Measurements from ENCODE around the gene LIF.
A peak's percentile ranks its signal among the peaks of the same experiment; 100 is the strongest.

The LIF gene

GRCh38 chr22:30284172-30284571 is 37.6 kb upstream of the LIF start:
- no peak for DNase-seq (ENCODE audit: low spot score)

- DNase-seq (ENCODE audit: low spot score), result no peak
Observed at GRCh38 chr22:30283342-30283741, 36.8 kb upstream of the LIF start.

DNA sequence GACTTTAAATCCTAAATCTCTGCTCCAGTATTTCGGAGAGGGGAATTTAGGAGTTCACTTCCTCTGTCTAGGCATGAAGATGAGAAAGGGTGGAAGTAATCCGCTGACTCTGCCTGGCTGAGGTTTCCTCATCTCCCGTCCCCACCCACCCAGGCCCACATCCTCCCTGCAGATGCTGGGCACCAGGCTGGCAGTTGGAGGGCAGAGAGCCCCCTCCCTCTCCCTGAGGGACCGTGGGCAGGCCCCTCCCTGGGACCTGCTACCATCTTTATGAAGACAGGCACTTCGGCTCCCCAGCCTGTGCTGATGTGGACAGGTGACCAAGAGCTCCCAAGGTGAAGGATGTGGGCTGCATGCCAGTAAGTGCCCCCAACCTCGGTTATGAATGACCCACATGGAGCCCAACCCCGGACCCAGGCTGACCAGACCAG is 36.1 kb upstream of the LIF start:
- DNase-seq (ENCODE audit: low spot score), result no peak

DNA sequence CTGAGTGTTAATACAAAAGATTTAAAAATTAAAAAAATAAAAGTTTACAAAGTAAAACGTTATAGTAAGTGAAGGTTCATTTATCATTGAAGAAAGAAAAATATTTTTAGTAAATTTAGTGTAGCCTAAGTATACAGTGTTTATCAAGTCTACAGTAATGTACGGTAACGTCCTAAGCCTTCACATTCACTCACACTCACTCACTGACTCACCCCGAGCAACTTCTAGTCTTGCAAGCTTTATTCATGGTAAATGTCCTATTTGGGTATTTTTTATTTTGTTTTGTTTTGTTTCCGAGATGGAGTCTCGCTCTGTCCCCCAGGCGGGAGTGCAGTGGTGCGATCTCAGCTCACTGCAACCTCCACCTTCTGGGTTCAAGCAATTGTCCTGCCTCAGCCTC is 33.9 kb upstream of the LIF start:
- DNase-seq (ENCODE audit: low spot score), result no peak

- DNase-seq (ENCODE audit: low spot score), result no peak
Observed at GRCh38 chr22:30279932-30280331, 33.4 kb upstream of the LIF start.

GRCh38 chr22:30279046-30279788 is 32.7 kb upstream of the LIF start:
- DNase-seq (ENCODE audit: low spot score), result peak; percentile 71

DNA sequence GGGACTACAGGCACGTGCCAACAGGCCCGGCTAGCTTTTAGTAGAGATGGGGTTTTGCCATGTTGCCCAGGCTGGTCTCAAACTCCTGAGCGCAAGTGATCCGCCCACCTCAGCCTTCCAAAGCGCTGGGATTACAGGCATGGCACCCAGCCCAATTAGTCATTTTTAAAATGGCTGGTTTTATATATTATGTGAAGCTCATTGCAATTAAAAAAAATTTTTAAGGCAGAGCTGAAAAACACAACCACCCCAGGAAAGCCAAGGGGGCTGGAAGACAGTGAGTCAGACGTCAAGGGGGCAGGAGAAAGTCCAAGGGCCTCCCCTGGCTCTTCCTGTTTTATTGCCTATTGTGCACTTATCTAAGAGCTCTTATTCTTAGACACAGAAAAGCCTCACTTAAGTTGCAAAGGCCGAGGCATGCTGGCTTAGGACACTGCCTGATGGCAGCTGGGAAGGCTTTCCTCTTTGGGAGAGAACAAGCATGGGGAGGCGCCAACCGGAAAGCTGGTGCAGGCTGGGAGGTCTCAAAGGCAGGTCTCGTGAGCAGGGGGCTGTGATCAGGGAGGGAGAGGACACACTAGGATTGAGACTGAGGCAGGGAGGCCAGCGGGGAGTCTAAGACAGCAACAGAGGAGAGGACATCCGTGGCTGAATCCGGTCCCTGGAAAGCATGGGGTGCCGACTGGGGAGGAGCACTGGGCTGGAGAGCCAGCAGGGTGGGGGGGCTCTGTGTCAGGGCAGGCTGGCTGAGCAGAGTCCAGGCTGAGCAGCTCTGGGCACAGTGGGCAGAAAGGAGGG is 31.2 kb upstream of the LIF start:
- peak; percentile 62 for DNase-seq (ENCODE audit: low spot score)

DNA sequence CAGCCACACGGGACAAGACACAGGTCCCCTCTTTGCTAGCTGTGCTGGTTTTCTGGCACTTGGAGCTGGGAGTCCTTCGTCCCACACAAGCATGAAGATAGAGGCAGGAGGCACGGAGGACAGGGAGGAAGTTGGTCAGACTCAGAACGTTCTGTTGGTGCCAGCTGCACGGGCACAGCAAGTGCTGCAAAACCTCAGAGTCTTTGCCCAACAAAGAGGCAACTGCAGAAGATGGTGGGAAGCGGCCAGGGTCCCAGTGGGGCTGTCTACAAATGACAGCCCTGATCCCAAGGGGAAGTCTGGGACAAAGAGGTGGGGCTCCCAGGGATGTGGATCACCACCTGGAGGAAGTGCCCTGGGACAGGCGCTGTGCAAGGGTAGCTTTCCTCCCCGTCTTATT is 29.5 kb upstream of the LIF start:
- no peak for DNase-seq (ENCODE audit: low spot score)

- DNase-seq (ENCODE audit: low spot score), result no peak
Observed at GRCh38 chr22:30275625-30276024, 29.1 kb upstream of the LIF start.

- no peak for DNase-seq (ENCODE audit: low spot score)
Observed at GRCh38 chr22:30274437-30274812, 27.9 kb upstream of the LIF start.

DNA sequence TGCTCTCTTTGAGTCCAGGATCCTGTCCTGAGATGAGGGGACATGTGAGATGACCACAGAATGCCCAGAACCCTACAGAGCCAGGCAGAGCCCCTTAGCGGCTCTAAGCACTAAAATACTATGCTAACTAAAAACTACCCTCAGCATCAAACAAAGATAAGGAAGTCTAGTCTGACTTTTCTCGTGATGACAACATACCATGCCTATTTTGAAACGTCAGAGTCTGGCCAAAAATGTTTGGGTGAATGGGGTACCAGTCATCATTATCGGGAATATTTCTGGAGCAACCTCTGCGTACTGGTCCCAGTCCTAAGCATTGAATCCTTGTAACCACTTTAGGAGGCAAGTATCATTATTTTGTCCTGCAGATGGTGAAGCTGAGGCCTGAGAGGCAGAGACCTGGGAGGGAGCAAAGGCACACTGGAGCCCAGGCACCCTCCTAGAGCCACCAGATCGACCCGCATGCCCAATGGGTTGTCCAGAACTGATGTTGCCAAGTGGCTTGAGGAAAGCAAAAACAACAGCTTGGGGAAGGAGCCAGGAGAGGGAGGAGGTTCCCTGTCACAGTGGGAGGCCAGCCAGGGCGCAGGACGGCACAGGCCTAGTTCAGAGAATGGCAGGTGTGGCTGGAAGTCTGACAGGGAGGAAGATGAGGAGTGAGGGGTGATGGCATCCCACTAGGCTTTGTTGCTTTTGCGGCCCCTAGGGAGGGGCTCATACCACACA is 27.3 kb upstream of the LIF start:
- no peak for DNase-seq (ENCODE audit: low spot score)

DNA sequence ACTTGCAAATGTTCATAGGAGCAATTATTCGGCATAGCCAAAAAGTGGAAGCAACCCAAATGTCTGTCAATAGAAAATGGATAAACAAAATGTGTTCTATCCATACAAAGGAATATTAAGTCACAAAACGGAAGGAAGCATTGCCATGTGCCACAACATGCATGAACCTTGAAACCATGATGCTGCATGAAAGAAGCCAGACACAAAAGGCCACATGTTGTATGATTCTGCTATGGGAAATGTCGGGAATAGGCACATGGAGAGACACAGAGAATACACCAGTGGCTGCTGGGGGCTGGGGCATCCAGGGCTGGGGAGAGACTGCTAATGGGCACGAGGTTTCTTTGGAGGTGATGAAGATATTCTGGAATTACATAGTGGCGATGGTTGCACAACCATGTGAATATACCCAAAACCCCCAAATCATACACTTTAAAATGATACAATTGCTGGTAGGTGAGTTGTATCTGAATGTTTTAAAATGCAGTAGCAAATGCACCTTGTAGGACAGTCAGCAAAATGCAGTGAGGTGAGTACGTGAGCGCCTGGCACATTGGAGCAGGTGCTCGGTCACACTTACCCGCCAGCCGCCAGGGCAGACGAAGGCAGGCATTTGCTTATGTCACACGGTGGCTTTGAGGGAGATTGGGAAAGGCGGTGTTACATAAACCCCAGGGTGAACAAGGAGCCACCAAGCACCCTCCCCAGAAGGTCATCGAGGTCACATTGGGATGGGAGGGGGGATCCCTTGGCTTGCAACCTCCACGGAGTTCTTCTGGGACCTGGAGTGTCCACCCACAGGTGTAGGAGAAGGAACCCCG is 26.4 kb upstream of the LIF start:
- no peak for DNase-seq (ENCODE audit: low spot score)

- DNase-seq (ENCODE audit: low spot score), result no peak
Observed at GRCh38 chr22:30270832-30271231, 24.3 kb upstream of the LIF start.

- DNase-seq (ENCODE audit: low spot score), result no peak
Observed at GRCh38 chr22:30268331-30268730, 21.8 kb upstream of the LIF start.

DNA sequence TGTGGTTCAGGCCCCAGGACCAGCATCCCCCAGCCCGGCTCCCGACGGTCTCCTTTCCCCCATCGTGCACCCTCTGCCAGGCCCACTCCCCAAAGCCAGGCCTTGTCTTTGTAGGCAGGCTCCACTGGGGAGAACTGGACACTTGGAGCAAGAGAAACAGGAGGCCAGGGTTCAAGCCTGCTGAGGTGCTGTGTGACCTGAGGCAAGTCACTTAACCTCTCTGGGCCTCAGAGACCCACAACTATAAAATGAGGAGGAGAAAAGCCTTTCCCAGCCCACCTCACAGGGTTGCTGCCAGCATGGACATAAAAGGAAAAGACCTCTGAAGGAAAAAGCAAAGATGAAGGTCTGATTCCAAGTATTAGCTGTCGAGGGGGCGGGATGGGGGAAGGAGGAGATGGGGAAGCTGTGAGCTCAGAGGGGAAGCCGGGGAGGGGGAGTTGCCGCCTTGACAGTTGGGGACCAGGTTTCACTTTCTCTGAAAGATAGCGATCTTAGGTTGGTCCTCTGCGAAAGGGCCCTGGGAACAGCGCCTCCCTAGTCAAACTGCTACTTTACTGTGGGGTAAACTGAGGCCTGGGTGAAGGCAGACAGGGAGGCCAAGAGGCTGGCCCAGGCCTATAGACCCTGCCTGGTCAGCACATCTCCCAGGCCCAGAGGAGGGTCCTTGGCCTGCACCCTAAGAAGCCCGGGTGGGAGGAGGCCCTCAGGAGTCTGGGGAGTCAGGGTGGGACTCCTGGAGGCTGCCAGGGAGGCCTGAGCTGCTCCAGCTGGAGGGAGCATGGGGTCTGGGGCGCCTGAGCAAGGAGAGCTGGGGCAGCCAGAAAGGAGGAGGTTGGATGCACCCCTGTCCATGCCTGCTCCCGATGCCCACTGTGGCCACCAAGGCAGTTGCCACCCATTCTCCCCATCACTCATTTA is 21.1 kb upstream of the LIF start:
- no peak for DNase-seq (ENCODE audit: low spot score)

- DNase-seq (ENCODE audit: low spot score), result no peak
Observed at GRCh38 chr22:30266445-30267381, 20.2 kb upstream of the LIF start, which contains the start of gene OSM. Gene OSM (minus strand): TSS chr22:30266851. CDS start chr22:30266799, 52 bp downstream.

DNA sequence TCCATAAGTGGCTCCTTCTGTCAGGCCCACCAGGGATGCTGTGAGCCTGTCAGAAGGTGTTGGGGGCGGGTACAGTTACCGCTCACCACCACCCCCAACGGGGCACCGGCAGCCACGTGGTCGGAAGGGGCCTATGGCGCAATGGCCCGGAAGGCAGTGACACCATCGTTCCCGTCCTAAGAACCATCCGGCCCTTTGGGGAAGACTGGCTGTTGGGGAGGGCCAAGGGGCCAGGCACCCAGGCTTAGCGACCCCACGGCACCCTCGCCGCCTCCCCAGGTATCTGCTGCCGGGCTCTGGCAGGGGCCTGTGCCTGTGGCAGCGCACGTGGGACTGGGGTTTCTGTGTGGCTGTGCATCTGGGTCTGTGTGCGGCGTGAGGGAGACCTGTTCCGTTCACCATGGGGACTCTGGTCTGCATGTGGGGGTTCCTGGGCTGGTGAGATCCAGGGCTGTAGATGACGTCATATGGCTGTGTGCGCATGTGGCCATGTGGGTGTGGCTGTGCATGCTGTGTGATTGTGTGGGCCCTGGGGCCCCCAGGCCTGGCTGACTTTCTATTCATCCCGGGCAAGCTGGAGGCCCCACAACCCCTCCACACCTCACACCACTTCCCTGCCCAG is 19.4 kb upstream of the LIF start:
- DNase-seq (ENCODE audit: low spot score), result no peak

GRCh38 chr22:30265131-30265720 is 18.7 kb upstream of the LIF start:
- DNase-seq (ENCODE audit: low spot score), result no peak

DNA sequence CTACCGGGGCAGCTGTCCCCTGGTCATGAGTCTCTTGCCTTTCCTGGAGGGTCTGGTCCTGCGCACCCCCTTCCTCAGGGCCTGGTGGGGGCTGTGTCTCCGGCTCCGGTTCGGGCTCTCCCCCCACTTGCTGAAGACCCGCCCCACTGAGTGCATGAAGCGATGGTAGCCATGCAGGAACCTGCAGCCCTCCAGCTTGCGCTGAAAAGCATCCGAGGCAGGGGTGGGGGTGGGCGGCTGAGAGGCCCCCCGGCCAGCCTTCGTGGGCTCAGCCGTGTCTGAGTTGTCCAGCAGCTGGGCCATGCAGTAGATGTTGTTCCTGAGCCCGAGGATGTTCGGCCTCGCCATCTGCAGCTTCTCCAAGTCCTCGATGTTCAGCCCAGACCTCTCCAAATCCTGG is 17.3 kb upstream of the LIF start:
- DNase-seq (ENCODE audit: low spot score), result no peak

Measured in AG20443 (cell line).